H9 (cell line): ENCODE measurements around the gene SDK1. TPM values are rescaled to one million over a fixed set of nuclear protein-coding genes. Genes with fewer than 3 reads are reported as not detected.

Experiments
- DNase-seq: peaks from one replicate; pipeline ENCODE4 v3.0.0-alpha.2; 2017
- H2AFZ ChIP-seq: one replicate; pipeline ENCODE4 v1.6.1; 2013; ENCODE audit warnings: mild to moderate bottlenecking, low read length, control low read depth, moderate library complexity
- H2AK5ac ChIP-seq: 2 replicates; pipeline ENCODE4 v1.6.1; 2013; ENCODE audit warnings: low read length, control low read depth, mixed read lengths; ENCODE audit not compliant: insufficient read length
- H2BK120ac ChIP-seq: one replicate; pipeline ENCODE4 v1.6.1; 2013; ENCODE audit warnings: low read depth, mild to moderate bottlenecking, low read length, control low read depth, inconsistent platforms; ENCODE audit not compliant: poor library complexity, severe bottlenecking
- H2BK12ac ChIP-seq: 2 replicates; pipeline ENCODE4 v1.6.1; 2013; ENCODE audit warnings: low read length, control low read depth, mixed read lengths, low read depth; ENCODE audit not compliant: insufficient read length
- H2BK15ac ChIP-seq: 2 replicates; pipeline ENCODE4 v1.6.1; 2013; ENCODE audit warnings: low read depth, low read length, control low read depth
- H2BK20ac ChIP-seq: one replicate; pipeline ENCODE4 v1.6.1; 2013; ENCODE audit warnings: low read depth, mild to moderate bottlenecking, low read length, control low read depth, inconsistent platforms; ENCODE audit not compliant: poor library complexity, severe bottlenecking
- H2BK5ac ChIP-seq: 2 replicates; pipeline ENCODE4 v1.6.1; 2013; ENCODE audit warnings: low read length, control low read depth, mixed read lengths; ENCODE audit not compliant: insufficient read length
- H3K14ac ChIP-seq: 2 replicates; pipeline ENCODE4 v1.6.1; 2013; ENCODE audit warnings: low read length, control low read depth; ENCODE audit not compliant: insufficient read depth
- H3K18ac ChIP-seq: 2 replicates; pipeline ENCODE4 v1.6.1; 2013; ENCODE audit warnings: low read depth, mild to moderate bottlenecking, mixed read lengths, low read length, control low read depth; ENCODE audit not compliant: insufficient read length
- H3K23ac ChIP-seq: 2 replicates; pipeline ENCODE4 v1.6.1; 2013; ENCODE audit warnings: low read length, control low read depth, mixed read lengths, low read depth; ENCODE audit not compliant: insufficient read length
- H3K23me2 ChIP-seq: 2 replicates; pipeline ENCODE4 v1.6.1; 2013; ENCODE audit warnings: low read depth, mild to moderate bottlenecking, mixed read lengths, low read length, control low read depth; ENCODE audit not compliant: insufficient read length, poor library complexity, severe bottlenecking
- H3K27ac ChIP-seq: 2 replicates; pipeline ENCODE4 v1.5.1; 2013; ENCODE audit warnings: low read length, control low read depth, mixed read lengths, low read depth; ENCODE audit not compliant: insufficient read length
- H3K27me3 ChIP-seq: 2 replicates; pipeline ENCODE4 v1.6.1; 2013; ENCODE audit warnings: low read length, control low read depth, inconsistent platforms; ENCODE audit not compliant: insufficient read depth
- H3K4ac ChIP-seq: 2 replicates; pipeline ENCODE4 v1.6.1; 2013; ENCODE audit warnings: low read depth, mild to moderate bottlenecking, control low read depth, inconsistent platforms, low read length, moderate library complexity
- H3K4me1 ChIP-seq: 2 replicates; pipeline ENCODE4 v1.6.1; 2013; ENCODE audit warnings: low read length, control low read depth, inconsistent platforms; ENCODE audit not compliant: insufficient read depth
- H3K4me2 ChIP-seq: 2 replicates; pipeline ENCODE4 v1.6.1; 2013; ENCODE audit warnings: low read length, control low read depth, mixed read lengths; ENCODE audit not compliant: insufficient read length, insufficient read depth
- H3K56ac ChIP-seq: 2 replicates; pipeline ENCODE4 v1.6.1; 2013; ENCODE audit warnings: low read depth, mild to moderate bottlenecking, mixed read lengths, low read length, control low read depth; ENCODE audit not compliant: insufficient read length
- H3K79me1 ChIP-seq: 2 replicates; pipeline ENCODE4 v1.6.1; 2013; ENCODE audit warnings: low read depth, mild to moderate bottlenecking, moderate library complexity, low read length, control low read depth, inconsistent platforms; ENCODE audit not compliant: insufficient read depth, poor library complexity, severe bottlenecking
- H3K79me2 ChIP-seq: 2 replicates; pipeline ENCODE4 v1.6.1; 2013; ENCODE audit warnings: low read length, control low read depth, inconsistent platforms; ENCODE audit not compliant: insufficient read depth
- H3K9ac ChIP-seq: 2 replicates; pipeline ENCODE4 v1.6.1; 2013; ENCODE audit warnings: low read length, control low read depth, mixed read lengths; ENCODE audit not compliant: insufficient read length; ENCODE audit errors: extremely low read depth
- H3K9me3 ChIP-seq: one replicate; pipeline ENCODE4 v1.6.1; 2013; ENCODE audit warnings: low read depth, low read length, inconsistent platforms; ENCODE audit not compliant: control insufficient read depth
- H3T11ph ChIP-seq: one replicate; pipeline ENCODE4 v1.6.1; 2013; ENCODE audit warnings: mild to moderate bottlenecking, low read length, control low read depth, inconsistent platforms
- H4K20me1 ChIP-seq: one replicate; pipeline ENCODE4 v1.6.1; 2013; ENCODE audit not compliant: control insufficient read depth, insufficient read length, insufficient read depth
- H4K5ac ChIP-seq: 2 replicates; pipeline ENCODE4 v1.6.1; 2013; ENCODE audit warnings: low read depth, mild to moderate bottlenecking, mixed read lengths, low read length, control low read depth; ENCODE audit not compliant: insufficient read length
- H4K8ac ChIP-seq: replicated peaks from 2 replicates; pipeline ENCODE4 v1.6.1; 2013; ENCODE audit warnings: low read length, control low read depth, mixed read lengths, low read depth; ENCODE audit not compliant: insufficient read length
- H4K91ac ChIP-seq: 2 replicates; pipeline ENCODE4 v1.6.1; 2013; ENCODE audit warnings: low read depth, mild to moderate bottlenecking, moderate library complexity, mixed read lengths, low read length, control low read depth; ENCODE audit not compliant: insufficient read length
- H3K27ac Mint-ChIP-seq, 3 experiments: 2 replicates in 2 of 3; 3 replicates in 1 of 3; pipeline ENCODE4 v1.8.0; 2020 to 2021; ENCODE audit warnings: mixed read lengths in 3 of 3, mild to moderate bottlenecking in 1 of 3, moderate library complexity in 1 of 3
- H3K27me3 Mint-ChIP-seq: 2 replicates; pipeline ENCODE4 v1.8.0; 2021; ENCODE audit warnings: low read depth, mild to moderate bottlenecking, moderate library complexity, mixed read lengths
- H3K36me3 Mint-ChIP-seq, 3 experiments: 2 replicates in 2 of 3; 3 replicates in 1 of 3; pipeline ENCODE4 v1.8.0; 2020 to 2021; ENCODE audit warnings: low read depth in 3 of 3, mixed read lengths in 3 of 3; ENCODE audit not compliant: insufficient read depth in 1 of 3
- H3K4me1 Mint-ChIP-seq, 2 experiments: 2 replicates each; pipeline ENCODE4 v1.8.0; 2020; ENCODE audit warnings: mixed read lengths in 2 of 2
- H3K4me3 Mint-ChIP-seq, 2 experiments: 2 replicates in 1 of 2; 3 replicates in 1 of 2; pipeline ENCODE4 v1.8.0; 2020 to 2021; ENCODE audit warnings: mild to moderate bottlenecking in 2 of 2, mixed read lengths in 2 of 2, moderate library complexity in 1 of 2
- H3K9me3 Mint-ChIP-seq, 2 experiments: 2 replicates in 1 of 2; 3 replicates in 1 of 2; pipeline ENCODE4 v1.8.0; 2020; ENCODE audit warnings: mild to moderate bottlenecking in 2 of 2, mixed read lengths in 2 of 2, moderate library complexity in 1 of 2
- CTCF ChIP-seq: fragments of 200-600 bp; sonication (generic); conservative IDR thresholded peaks from 3 replicates; pipeline ENCODE4 v1.8.0; 2021; ENCODE audit warnings: antibody characterized with exemption, mild to moderate bottlenecking
- WGBS: extraction: QIAGEN DNeasy Blood & Tissue Kit; methylation state at CpG from one replicate; pipeline ENCODE4 v1.1.7; 2013; ENCODE audit warnings: missing lambda C conversion rate, low lambda C conversion rate, mixed read lengths; ENCODE audit not compliant: insufficient read length; ENCODE audit errors: extremely low coverage; 5-methylcytosine and 5-hydroxymethylcytosine counted together
- total RNA-seq: library from RNA; stranded (reverse); gene quantifications from 2 replicates; pipeline ENCODE4 v1.2.1, GENCODE V29; 2021

SDK1 gene
- total RNA-seq, 1 experiment from 2014 or later: 8.7 TPM

GRCh38 chr7:3725155-3726059 is 424.4 kb downstream of the SDK1 start:
- Histone ChIP-seq H3K9ac (no peak overlapping the region), H2BK12ac (no peak overlapping the region), H3K4ac (no peak overlapping the region), H3T11ph (no peak overlapping the region), H3K23ac (no peak overlapping the region), H3K56ac (no peak overlapping the region), H3K79me1 (no peaks in the 10 kb centered on the region), H2BK15ac (no peak overlapping the region), H3K14ac (no peak overlapping the region), H2BK5ac (no peak overlapping the region), H4K91ac (no peak overlapping the region), H2BK120ac (no peak overlapping the region), H3K9me3 (no peaks in the 10 kb centered on the region), H3K4me2 (no peak overlapping the region), H4K20me1 (no peaks in the 10 kb centered on the region), H4K5ac (no peak overlapping the region), H4K8ac (no peak overlapping the region), H3K79me2 (no peaks in the 10 kb centered on the region), H2BK20ac (no peak overlapping the region), H2AK5ac (no peak overlapping the region), H3K27ac (no peak overlapping the region), H2AFZ (no peak overlapping the region), H3K23me2 (no peaks in the 10 kb centered on the region), H3K27me3 (no peaks in the 10 kb centered on the region; the same call in 1 of the 2 replicates), H3K18ac (no peak overlapping the region), H3K4me1 (peaks cover 2% of the 10 kb centered on the region; the same call in 1 of the 2 replicates)
- Mint-ChIP-seq H3K4me1 (peaks cover 18 to 19% of the 10 kb centered on the region in 2 experiments), H3K4me3 (no peak overlapping the region), H3K27me3 (no peaks in the 10 kb centered on the region), H3K9me3 (peaks cover 0 to 2% of the 10 kb centered on the region in 2 experiments; a peak in 1 of 5 replicates), H3K27ac (no peak overlapping the region), H3K36me3 (peaks cover 0 to 3% (median 0%) of the 10 kb centered on the region in 3 experiments; a peak in 3 of 7 replicates)
- DNase-seq: no peak
- no CpG with 5 or more reads among the region's 12 CpGs for WGBS
- TF ChIP-seq CTCF: no peak
